Endothelial cell of umbilical vein (primary cell): ENCODE measurements around the gene TREML1. TPM values are rescaled to one million over a fixed set of nuclear protein-coding genes. Genes with fewer than 3 reads are reported as not detected.

Experiments used
- BruUV-seq: library from RNA; stranded (reverse); fragments of 400-500 nt; replicated peaks from 2 replicates; lab custom pipeline; 2021; lab: Mats Ljungman, UMichigan
- CTCF ChIA-PET: fragments of 300-600, 350-600 bp; sonication (Branson Sonifier 250); formaldehyde crosslinking; loops from one replicate; lab custom pipeline; 2021; ENCODE audit warnings: antibody characterized with exemption, inconsistent platforms; lab: Charles Lee
- POLR2A ChIA-PET: fragments of 300-600, 350-600 bp; sonication (Branson Sonifier 250); formaldehyde crosslinking; loops from one replicate; lab custom pipeline; 2021; ENCODE audit warnings: antibody characterized with exemption, inconsistent platforms; lab: Charles Lee
- DNase-seq: peaks from one replicate; pipeline ENCODE4 v3.0.0-alpha.2; 2011; ENCODE audit warnings: low read depth, low spot score
- FAIRE-seq: peaks from 2 replicates; lab custom pipeline; 2011; peaks lifted over from hg19 to GRCh38; lab: Jason Lieb, UNC
- H2AFZ ChIP-seq: 2 replicates; pipeline ENCODE4 v1.6.0; 2012; ENCODE audit warnings: low read depth, low read length, control low read depth, inconsistent platforms
- H3K27ac ChIP-seq: 2 replicates; pipeline ENCODE4 v1.5.1; 2011; ENCODE audit warnings: low read depth, mild to moderate bottlenecking, control low read depth, low read length, moderate library complexity; ENCODE audit not compliant: insufficient read depth
- H3K27me3 ChIP-seq, 2 experiments: 2 replicates each; pipeline versions ENCODE4 v1.6.0 to v1.6.1; 2011; ENCODE audit warnings: low read length in 2 of 2, mixed read lengths in 1 of 2; ENCODE audit not compliant: control insufficient read depth in 2 of 2, insufficient read depth in 2 of 2
- H3K36me3 ChIP-seq, 2 experiments: 2 replicates in 1 of 2; 3 replicates in 1 of 2; pipeline ENCODE4 v1.5.1; 2011; ENCODE audit warnings: low read length in 2 of 2, mild to moderate bottlenecking in 1 of 2, moderate library complexity in 1 of 2; ENCODE audit not compliant: control insufficient read depth in 2 of 2, insufficient read depth in 2 of 2; ENCODE audit errors: extremely low read depth in 1 of 2
- H3K4me1 ChIP-seq: 3 replicates; pipeline ENCODE4 v1.5.1; 2011; ENCODE audit warnings: mild to moderate bottlenecking, low read length; ENCODE audit not compliant: control insufficient read depth, insufficient read depth; ENCODE audit errors: extremely low read depth
- H3K4me2 ChIP-seq: 2 replicates; pipeline ENCODE4 v1.6.1; 2011; ENCODE audit warnings: low read length, control low read depth, mixed read lengths; ENCODE audit not compliant: insufficient read depth
- H3K4me3 ChIP-seq, 3 experiments: fragments of 200-600 bp in 1 of 3; sonication (generic), shearing (Covaris generic) in 1 of 3; replicated peaks in 1 of 3; 2 replicates each; pipeline ENCODE4 v1.5.1; 2011 to 2016; ENCODE audit warnings: control low read depth in 3 of 3, low read length in 3 of 3, mild to moderate bottlenecking in 2 of 3, inconsistent platforms in 1 of 3, low read depth in 1 of 3, moderate library complexity in 1 of 3; ENCODE audit not compliant: insufficient read depth in 1 of 3
- H3K79me2 ChIP-seq: 2 replicates; pipeline ENCODE4 v1.6.0; 2012; ENCODE audit warnings: low read length, inconsistent platforms; ENCODE audit not compliant: control insufficient read depth, insufficient read depth
- H3K9ac ChIP-seq: replicated peaks from 2 replicates; pipeline ENCODE3; 2011; ENCODE audit warnings: low read length, control low read depth; ENCODE audit not compliant: insufficient read depth; ENCODE audit errors: extremely low read depth
- H3K9me1 ChIP-seq: replicated peaks from 3 replicates; pipeline ENCODE4 v1.6.0; 2011; ENCODE audit warnings: mild to moderate bottlenecking, low read length; ENCODE audit not compliant: control insufficient read depth, insufficient read depth; ENCODE audit errors: extremely low read depth
- H3K9me3 ChIP-seq: replicated peaks from 2 replicates; pipeline ENCODE4 v1.5.1; 2012; ENCODE audit warnings: low read length, inconsistent platforms; ENCODE audit not compliant: control insufficient read depth, insufficient read depth
- H4K20me1 ChIP-seq: replicated peaks from 2 replicates; pipeline ENCODE3; 2011; ENCODE audit warnings: mild to moderate bottlenecking, low read length; ENCODE audit not compliant: control insufficient read depth, insufficient read depth; ENCODE audit errors: extremely low read depth
- EZH2 ChIP-seq: IDR thresholded peaks from 2 replicates; pipeline ENCODE4 v1.6.1; 2012; ENCODE audit warnings: borderline replicate concordance, low read depth, mild to moderate bottlenecking, moderate library complexity, low read length, inconsistent platforms; ENCODE audit not compliant: severe bottlenecking
- FOS ChIP-seq: IDR thresholded peaks from 2 replicates; pipeline ENCODE4 v1.6.1; 2011; ENCODE audit warnings: mild to moderate bottlenecking, low read length, moderate library complexity, borderline replicate concordance; ENCODE audit not compliant: insufficient read depth
- GATA2 ChIP-seq: IDR thresholded peaks from 2 replicates; pipeline ENCODE4 v1.7.0; 2011; ENCODE audit warnings: low read depth, mild to moderate bottlenecking, moderate library complexity, mixed read lengths, low read length; ENCODE audit not compliant: insufficient read length, insufficient read depth
- JUN ChIP-seq: IDR thresholded peaks from 2 replicates; pipeline ENCODE4 v1.6.1; 2011; ENCODE audit warnings: borderline replicate concordance, low read depth; ENCODE audit not compliant: insufficient read length, insufficient read depth
- MYC ChIP-seq: IDR thresholded peaks from one replicate; pipeline ENCODE4 v1.6.1; 2011; ENCODE audit warnings: mild to moderate bottlenecking, low read depth, low read length
- POLR2A ChIP-seq: IDR thresholded peaks from 2 replicates; pipeline ENCODE4 v1.6.1; 2012; ENCODE audit warnings: low read depth, mild to moderate bottlenecking, control low read depth, low read length
- POLR2AphosphoS5 ChIP-seq: IDR thresholded peaks from 2 replicates; pipeline ENCODE4 v1.6.1; 2012; ENCODE audit warnings: low read depth, mild to moderate bottlenecking, control low read depth, low read length, moderate library complexity; ENCODE audit not compliant: insufficient read depth
- dilution Hi-C: fragments of 300-500 bp; cut with MboI; formaldehyde crosslinking; loops from one replicate; pipeline ENCODE4 v1.15.0; 2019; ENCODE audit warnings: low sequenced_read_pairs; ENCODE audit not compliant: extremely low pct_ligation_motif_present
- intact Hi-C: fragments of 100-400 bp; cut with micrococcal nuclease; formaldehyde crosslinking; loops from one replicate; pipeline ENCODE4 v1.10.0; 2022
- polyA plus RNA-seq, 4 experiments: library from polyadenylated mRNA; depleted of rRNA in 3 of 4; stranded (reverse) in 3 of 4; unstranded in 1 of 4; fragments of >200 nt; gene quantifications; 2 replicates each; pipeline versions ENCODE4 v1.2.1 to v1.2.3, GENCODE V29; 2011 to 2012; ENCODE audit warnings: missing spikeins in 1 of 4
- total RNA-seq: library from RNA; stranded (reverse); gene quantifications from 2 replicates; pipeline ENCODE4 v1.2.3, GENCODE V29; 2021
- TF ChIP-seq, protein P1 (sequence below), 2 donors: IDR thresholded peaks; 1 replicate in 1 of 2; 2 replicates in 1 of 2; pipeline ENCODE4 v1.5.1; 2011; ENCODE audit warnings: low read length in 2 of 2, mild to moderate bottlenecking in 2 of 2, moderate library complexity in 2 of 2, control low read depth in 1 of 2, inconsistent platforms in 1 of 2, low read depth in 1 of 2; ENCODE audit not compliant: insufficient read depth in 1 of 2; ENCODE audit errors: extremely low read depth in 1 of 2
- TF ChIP-seq, protein P2 (sequence below): IDR thresholded peaks from 2 replicates; pipeline ENCODE4 v1.6.1; 2011; ENCODE audit not compliant: insufficient read depth, insufficient read length

Gene TREML1
- total and polyA plus RNA-seq, 2 donors (not counting 3 experiments of a cell fraction or from before 2014, with no cell fraction given): not detected

DNA sequence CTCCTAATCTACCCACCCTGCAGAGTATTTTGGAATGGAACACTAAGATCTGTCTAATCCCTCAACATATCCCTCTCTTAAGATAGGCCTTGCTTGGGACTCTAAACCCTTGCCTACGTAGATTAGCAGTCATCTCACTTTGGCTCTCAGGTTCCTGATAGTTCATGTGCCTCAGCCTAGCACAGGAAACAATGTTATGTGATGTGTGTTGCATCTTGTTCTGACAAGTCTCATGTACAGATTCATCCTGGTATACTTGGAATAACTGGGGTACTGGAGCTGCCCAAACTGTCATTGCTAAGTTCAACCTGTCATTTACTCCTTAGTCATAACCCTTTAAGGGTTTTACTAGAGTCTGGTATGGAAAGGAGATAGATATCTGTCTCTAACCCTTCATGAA, 34.1 kb downstream of the TREML1 start:
- TF ChIP-seq EZH2: no peak
- no peak for TF ChIP-seq POLR2AphosphoS5
- TF ChIP-seq POLR2A: no peak
- TF ChIP-seq MYC: no peak
- TF ChIP-seq, protein P1, sequence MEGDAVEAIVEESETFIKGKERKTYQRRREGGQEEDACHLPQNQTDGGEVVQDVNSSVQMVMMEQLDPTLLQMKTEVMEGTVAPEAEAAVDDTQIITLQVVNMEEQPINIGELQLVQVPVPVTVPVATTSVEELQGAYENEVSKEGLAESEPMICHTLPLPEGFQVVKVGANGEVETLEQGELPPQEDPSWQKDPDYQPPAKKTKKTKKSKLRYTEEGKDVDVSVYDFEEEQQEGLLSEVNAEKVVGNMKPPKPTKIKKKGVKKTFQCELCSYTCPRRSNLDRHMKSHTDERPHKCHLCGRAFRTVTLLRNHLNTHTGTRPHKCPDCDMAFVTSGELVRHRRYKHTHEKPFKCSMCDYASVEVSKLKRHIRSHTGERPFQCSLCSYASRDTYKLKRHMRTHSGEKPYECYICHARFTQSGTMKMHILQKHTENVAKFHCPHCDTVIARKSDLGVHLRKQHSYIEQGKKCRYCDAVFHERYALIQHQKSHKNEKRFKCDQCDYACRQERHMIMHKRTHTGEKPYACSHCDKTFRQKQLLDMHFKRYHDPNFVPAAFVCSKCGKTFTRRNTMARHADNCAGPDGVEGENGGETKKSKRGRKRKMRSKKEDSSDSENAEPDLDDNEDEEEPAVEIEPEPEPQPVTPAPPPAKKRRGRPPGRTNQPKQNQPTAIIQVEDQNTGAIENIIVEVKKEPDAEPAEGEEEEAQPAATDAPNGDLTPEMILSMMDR (IDR thresholded peaks at IDR 0.05; ENCODE audit: extremely low read depth in 1 of 2, insufficient read depth in 1 of 2, low read depth in 1 of 2, low read length in 2 of 2): no peak
- TF ChIP-seq, protein P2, sequence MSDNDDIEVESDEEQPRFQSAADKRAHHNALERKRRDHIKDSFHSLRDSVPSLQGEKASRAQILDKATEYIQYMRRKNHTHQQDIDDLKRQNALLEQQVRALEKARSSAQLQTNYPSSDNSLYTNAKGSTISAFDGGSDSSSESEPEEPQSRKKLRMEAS: no peak
- TF ChIP-seq GATA2: no peak
- no peak for TF ChIP-seq JUN
- TF ChIP-seq FOS: no peak
- H3K9me3 ChIP-seq: no peaks in the 10 kb centered on the region
- H4K20me1 ChIP-seq: no peaks in the 10 kb centered on the region
- no peak overlapping the region for H2AFZ ChIP-seq
- H3K4me3 ChIP-seq: no peak overlapping the region
- ChIA-PET POLR2A (no interaction called here), CTCF (no interaction called here)
- no peak overlapping the region for H3K9ac ChIP-seq
- H3K27ac ChIP-seq: no peak overlapping the region
- no peaks in the 10 kb centered on the region for H3K36me3 ChIP-seq
- no peaks in the 10 kb centered on the region for H3K4me1 ChIP-seq
- intact Hi-C loops (no loop called here), dilution Hi-C loops (no loop called here)
- H3K27me3 ChIP-seq: no peaks in the 10 kb centered on the region
- BruUV-seq: no TSS peak
- DNase-seq (no peak), FAIRE-seq (no peak)
- no peaks in the 10 kb centered on the region for H3K9me1 ChIP-seq
- H3K4me2 ChIP-seq: no peak overlapping the region
- no peaks in the 10 kb centered on the region for H3K79me2 ChIP-seq
